Ishikawa (cell line): ENCODE data around the gene TMEM63A.

ENCODE experiments used
- CEBPB ChIP-seq: IDR thresholded peaks from 2 replicates; pipeline ENCODE4 v1.6.1; 2012
- CREB1 ChIP-seq: IDR thresholded peaks from 2 replicates; pipeline ENCODE4 v1.6.1; 2012; ENCODE audit warnings: low read depth
- EGR1 ChIP-seq: IDR thresholded peaks from 2 replicates; pipeline ENCODE4 v1.6.1; 2012
- EP300 ChIP-seq: IDR thresholded peaks from 2 replicates; pipeline ENCODE4 v1.6.1; 2012; ENCODE audit warnings: borderline replicate concordance
- FOXM1 ChIP-seq: IDR thresholded peaks from 2 replicates; pipeline ENCODE4 v1.6.1; 2012; ENCODE audit warnings: low read depth, borderline replicate concordance
- NFIC ChIP-seq: IDR thresholded peaks from 2 replicates; pipeline ENCODE4 v1.6.1; 2012
- RAD21 ChIP-seq: IDR thresholded peaks from 2 replicates; pipeline ENCODE4 v1.6.1; 2012; ENCODE audit warnings: low read depth
- TAF1 ChIP-seq: IDR thresholded peaks from 2 replicates; pipeline ENCODE4 v1.6.1; 2012; ENCODE audit warnings: low read depth, mild to moderate bottlenecking
- TCF12 ChIP-seq: IDR thresholded peaks from 2 replicates; pipeline ENCODE4 v1.6.1; 2012; ENCODE audit warnings: low read depth
- TEAD4 ChIP-seq: IDR thresholded peaks from 2 replicates; pipeline ENCODE4 v1.6.1; 2012
- YY1 ChIP-seq: IDR thresholded peaks from 2 replicates; pipeline ENCODE4 v1.6.1; 2012; ENCODE audit warnings: low read depth
- ZBTB7A ChIP-seq: IDR thresholded peaks from 2 replicates; pipeline ENCODE4 v1.6.1; 2012; ENCODE audit warnings: low read depth
- TF ChIP-seq, protein P1 (sequence below): IDR thresholded peaks from 2 replicates; pipeline ENCODE4 v1.6.1; 2012; ENCODE audit warnings: low read depth, mild to moderate bottlenecking
- TF ChIP-seq, protein P2 (sequence below): IDR thresholded peaks from 2 replicates; pipeline ENCODE4 v1.6.1; 2012
- TF ChIP-seq, protein P3 (sequence below): IDR thresholded peaks from 2 replicates; pipeline ENCODE4 v1.6.1; 2012

Gene TMEM63A

DNA sequence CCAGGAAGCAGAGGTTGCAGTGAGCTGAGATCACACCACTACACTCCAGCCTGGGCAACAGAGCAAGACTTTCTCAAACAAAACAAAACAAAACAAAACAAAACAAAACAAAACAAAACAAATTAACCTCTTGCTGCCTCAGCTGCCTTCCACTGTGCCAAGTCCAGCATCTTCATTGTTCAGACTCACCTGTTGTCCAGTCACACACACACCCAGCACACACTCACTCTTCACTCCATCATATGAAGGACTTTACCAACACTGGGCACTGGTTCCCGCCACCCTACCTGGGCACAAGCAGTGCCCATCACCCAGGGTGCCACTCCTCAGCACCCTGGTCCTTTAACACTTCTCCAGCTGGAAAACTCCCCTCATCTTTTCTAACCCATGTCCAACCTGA is 27.3 kb upstream of the TMEM63A start:
- no peak for TF ChIP-seq EGR1
- TF ChIP-seq EP300 = no peak

DNA sequence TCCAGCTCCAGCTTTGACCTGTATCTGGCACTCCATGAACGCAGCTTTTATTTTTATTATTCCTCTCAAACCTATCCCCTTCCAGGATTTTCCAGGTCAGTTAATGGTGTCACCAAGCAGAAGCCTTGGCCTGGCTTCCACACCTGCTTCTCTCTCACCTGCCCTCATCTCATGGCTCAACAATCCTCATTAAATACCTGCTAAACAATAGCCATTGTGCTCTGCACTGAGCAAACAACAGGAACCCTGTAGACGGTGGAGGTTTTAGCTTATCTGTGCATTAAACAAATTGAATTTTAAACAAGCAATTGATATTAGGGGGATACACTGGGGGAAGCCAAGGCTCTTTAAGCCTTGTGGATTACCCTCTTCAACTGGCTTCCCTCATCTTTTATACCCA is 26.6 kb upstream of the TMEM63A start:
- TF ChIP-seq YY1 (no peak), TEAD4 (0 out of 2 replicates have a peak, but pooled peaks have one; percentile 40), EP300 (peak; percentile 31; the same call in 1 of the 2 replicates), TCF12 (0 out of 2 replicates have a peak, but pooled peaks have one; percentile 30)

DNA sequence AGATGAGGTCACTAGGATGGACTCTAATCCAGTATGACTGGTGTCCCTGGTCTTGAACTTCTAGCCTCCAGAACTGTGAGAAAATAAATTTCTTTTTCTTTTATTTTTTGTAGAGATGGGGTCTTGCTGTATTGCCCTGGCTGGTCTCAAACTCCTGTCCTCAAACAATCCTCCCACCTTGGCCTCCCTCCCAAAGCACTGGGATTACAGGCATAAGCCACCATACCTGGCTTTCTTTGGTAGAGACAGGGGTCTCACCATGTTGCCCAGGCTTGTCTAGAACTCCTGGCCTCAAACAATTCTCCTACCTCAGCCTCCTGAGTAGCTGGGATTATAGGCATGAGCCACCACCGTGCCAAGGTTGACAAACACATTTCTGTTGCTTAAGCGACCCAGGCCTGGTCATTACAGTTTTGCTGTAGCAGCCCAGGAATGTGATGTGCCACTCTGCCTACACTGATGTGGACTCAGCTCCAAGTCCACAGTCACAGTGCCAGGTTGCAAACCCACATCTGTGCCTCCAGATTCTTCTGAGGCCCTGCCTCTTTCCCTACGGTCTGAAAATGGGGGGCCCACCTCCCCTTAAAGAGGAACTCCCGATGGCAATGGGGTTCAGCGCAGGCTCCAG is 25.9 kb upstream of the TMEM63A start:
- TF ChIP-seq CEBPB (no peak), TCF12 (no peak), YY1 (no peak), CREB1 (no peak), TAF1 (no peak), NFIC (no peak), EGR1 (no peak), FOXM1 (no peak), RAD21 (no peak), EP300 (no peak), ZBTB7A (no peak), TEAD4 (no peak)
- TF ChIP-seq, protein P1, sequence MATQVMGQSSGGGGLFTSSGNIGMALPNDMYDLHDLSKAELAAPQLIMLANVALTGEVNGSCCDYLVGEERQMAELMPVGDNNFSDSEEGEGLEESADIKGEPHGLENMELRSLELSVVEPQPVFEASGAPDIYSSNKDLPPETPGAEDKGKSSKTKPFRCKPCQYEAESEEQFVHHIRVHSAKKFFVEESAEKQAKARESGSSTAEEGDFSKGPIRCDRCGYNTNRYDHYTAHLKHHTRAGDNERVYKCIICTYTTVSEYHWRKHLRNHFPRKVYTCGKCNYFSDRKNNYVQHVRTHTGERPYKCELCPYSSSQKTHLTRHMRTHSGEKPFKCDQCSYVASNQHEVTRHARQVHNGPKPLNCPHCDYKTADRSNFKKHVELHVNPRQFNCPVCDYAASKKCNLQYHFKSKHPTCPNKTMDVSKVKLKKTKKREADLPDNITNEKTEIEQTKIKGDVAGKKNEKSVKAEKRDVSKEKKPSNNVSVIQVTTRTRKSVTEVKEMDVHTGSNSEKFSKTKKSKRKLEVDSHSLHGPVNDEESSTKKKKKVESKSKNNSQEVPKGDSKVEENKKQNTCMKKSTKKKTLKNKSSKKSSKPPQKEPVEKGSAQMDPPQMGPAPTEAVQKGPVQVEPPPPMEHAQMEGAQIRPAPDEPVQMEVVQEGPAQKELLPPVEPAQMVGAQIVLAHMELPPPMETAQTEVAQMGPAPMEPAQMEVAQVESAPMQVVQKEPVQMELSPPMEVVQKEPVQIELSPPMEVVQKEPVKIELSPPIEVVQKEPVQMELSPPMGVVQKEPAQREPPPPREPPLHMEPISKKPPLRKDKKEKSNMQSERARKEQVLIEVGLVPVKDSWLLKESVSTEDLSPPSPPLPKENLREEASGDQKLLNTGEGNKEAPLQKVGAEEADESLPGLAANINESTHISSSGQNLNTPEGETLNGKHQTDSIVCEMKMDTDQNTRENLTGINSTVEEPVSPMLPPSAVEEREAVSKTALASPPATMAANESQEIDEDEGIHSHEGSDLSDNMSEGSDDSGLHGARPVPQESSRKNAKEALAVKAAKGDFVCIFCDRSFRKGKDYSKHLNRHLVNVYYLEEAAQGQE = no peak
- TF ChIP-seq, protein P2, sequence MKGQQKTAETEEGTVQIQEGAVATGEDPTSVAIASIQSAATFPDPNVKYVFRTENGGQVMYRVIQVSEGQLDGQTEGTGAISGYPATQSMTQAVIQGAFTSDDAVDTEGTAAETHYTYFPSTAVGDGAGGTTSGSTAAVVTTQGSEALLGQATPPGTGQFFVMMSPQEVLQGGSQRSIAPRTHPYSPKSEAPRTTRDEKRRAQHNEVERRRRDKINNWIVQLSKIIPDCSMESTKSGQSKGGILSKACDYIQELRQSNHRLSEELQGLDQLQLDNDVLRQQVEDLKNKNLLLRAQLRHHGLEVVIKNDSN = no peak
- TF ChIP-seq, protein P3, sequence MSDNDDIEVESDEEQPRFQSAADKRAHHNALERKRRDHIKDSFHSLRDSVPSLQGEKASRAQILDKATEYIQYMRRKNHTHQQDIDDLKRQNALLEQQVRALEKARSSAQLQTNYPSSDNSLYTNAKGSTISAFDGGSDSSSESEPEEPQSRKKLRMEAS = no peak

DNA sequence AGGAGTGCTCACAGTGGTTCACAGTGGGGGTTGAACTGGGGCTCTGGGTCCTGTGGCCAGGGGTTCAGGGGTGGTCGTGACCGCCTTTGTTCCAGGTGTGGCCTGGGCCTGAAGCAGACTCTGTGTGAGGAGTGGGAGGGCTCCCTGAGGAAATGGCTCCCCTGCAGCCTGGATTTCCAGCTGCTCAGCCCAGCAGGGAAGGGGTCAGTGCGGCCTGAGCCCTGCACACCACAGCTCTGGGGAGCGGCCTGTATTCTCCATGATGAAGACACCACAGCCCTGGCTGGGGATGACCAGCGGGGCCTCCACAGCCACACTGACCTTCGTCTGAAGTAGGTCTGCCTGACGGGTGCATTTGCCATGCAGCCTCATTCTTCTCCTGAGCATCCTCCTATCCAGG is 25.2 kb upstream of the TMEM63A start:
- TF ChIP-seq CEBPB = no peak
- no peak for TF ChIP-seq TAF1
- no peak for TF ChIP-seq TEAD4
- TF ChIP-seq FOXM1 = no peak
- no peak for TF ChIP-seq EGR1
- TF ChIP-seq, protein P2 = no peak
- no peak for TF ChIP-seq TCF12

DNA sequence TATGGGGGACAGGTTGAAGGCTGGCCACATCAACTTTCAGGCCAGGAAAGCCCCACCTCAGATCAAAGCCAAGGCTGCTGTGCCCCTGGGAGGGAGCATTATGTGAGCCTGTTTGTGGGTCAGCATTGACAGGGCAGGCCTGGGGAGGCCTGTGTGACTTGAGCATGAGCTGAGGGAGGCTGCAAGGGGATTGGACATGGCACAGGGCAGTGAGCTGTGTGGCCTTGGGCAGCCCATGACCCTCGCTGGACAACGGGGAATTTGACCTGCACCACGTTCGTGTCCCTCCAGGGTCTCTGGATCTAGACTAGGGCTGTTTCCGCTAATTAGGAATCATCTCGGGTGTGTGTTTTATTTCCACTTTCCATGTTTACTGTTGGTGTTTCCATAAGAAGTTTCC is 24.3 kb upstream of the TMEM63A start:
- TF ChIP-seq CEBPB (no peak), NFIC (no peak), RAD21 (no peak)
- TF ChIP-seq, protein P1 = no peak

DNA sequence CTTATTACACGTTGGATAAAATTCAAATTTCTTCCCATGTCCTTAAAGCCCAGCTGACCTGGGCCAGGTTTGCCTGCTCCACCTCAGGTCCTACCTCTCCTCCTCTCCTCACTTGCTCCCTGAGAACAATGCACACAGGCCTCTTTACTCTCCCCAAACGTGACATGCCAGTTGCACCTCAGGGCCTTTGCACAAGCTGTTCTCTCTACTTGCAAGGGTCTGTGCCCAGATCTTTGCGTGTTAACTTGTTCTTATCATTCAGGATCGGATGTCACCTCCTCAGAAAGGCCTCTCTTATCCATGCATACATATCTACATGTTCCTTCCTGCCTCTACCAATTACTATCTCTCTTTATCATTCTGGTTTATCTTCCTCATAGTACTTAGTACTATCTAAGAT is 21.4 kb upstream of the TMEM63A start:
- TF ChIP-seq TAF1 (no peak), ZBTB7A (no peak), CEBPB (no peak)

DNA sequence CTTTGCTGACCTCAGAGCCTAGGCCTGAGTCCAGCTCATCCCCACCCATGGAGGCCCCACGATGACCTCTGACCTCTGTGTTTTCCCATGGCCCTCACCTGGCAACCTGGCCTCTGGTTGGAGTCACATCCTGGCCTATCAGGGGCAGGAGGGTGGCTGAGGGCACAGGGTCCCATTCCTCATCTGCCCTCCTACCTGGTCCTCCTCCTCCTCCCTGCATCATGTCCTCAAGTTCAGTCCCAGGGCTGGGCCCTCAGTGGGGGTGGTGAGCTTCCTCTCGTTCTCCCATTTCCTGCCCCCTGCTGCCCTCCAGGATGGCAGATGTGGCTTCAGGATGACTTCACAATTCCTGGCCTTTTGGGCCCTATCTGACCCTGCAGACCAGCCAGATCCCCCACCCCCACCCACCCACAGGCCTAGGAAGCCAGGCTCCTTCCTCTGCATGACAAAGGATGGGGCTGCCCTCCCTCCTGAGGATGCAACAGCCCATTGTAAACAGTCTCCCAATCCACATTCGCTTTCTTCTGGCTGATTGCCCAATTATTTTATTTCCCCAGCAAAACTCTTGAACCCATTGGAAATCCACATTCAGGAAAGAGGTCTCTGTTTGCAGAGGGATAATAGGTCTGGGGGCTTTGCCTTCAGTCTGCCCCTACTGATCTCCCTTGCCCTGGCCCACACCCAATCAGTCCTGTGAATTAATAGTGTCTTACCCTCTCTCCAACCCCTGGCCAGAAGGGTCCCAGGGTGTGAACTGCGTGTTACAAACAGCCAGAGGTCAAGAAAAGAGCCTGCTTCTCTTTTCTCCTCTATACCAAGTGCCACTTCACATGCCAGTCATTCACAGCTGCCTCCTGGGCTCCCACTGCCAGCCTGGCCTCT is 17.1 kb upstream of the TMEM63A start:
- TF ChIP-seq, protein P3 = no peak
- TF ChIP-seq YY1 (no peak), FOXM1 (no peak), CREB1 (no peak), CEBPB (no peak), EGR1 (no peak), EP300 (no peak), NFIC (no peak), TAF1 (no peak), RAD21 (no peak), ZBTB7A (no peak), TEAD4 (no peak), TCF12 (no peak)
- TF ChIP-seq, protein P2 = no peak
- TF ChIP-seq, protein P1 = no peak
